ENCODE data around the gene TRPM6.

- TF ChIP-seq SP1 (IDR thresholded peaks at IDR 0.05) (no peak), TARDBP (IDR thresholded peaks at IDR 0.05) (no peak), PKNOX1 (IDR thresholded peaks at IDR 0.05) (no peak), ARNT (IDR thresholded peaks at IDR 0.05) (no peak), SUZ12 (IDR thresholded peaks at IDR 0.05) (no peak), FOXM1 (IDR thresholded peaks at IDR 0.05; ENCODE audit: borderline replicate concordance) (no peak), FOXK2 (IDR thresholded peaks at IDR 0.05) (no peak), BHLHE40 (IDR thresholded peaks at IDR 0.05; ENCODE audit: borderline replicate concordance) (no peak), ZNF384 (IDR thresholded peaks at IDR 0.05) (no peak), FOXA1 (IDR thresholded peaks at IDR 0.05) (no peak)
These were observed 117.0 kb downstream of the TRPM6 start for GRCh38 chr9:74770508-74771261.

All from HEK293T (cell line).